DOHH2 (cell line): Measurements from ENCODE around the gene PSMA7.

ENCODE experiments used
- H3F3A ChIP-seq: fragments of 200-600 bp; sonication (generic), shearing (Covaris generic); 2 replicates; pipeline ENCODE4 v1.6.0; 2016; ENCODE audit warnings: antibody characterized with exemption, mild to moderate bottlenecking; ENCODE audit not compliant: control insufficient read depth, insufficient read depth
- H3K27ac ChIP-seq: fragments of 200-600 bp; sonication (generic); 2 replicates; pipeline ENCODE4 v1.5.1; 2014; ENCODE audit warnings: low read depth, mild to moderate bottlenecking, low read length, moderate library complexity
- H3K27me3 ChIP-seq: fragments of 200-600 bp; sonication (generic); 2 replicates; pipeline ENCODE4 v1.6.1; 2014; ENCODE audit warnings: mild to moderate bottlenecking, low read length, mixed read lengths; ENCODE audit not compliant: control insufficient read depth
- H3K36me3 ChIP-seq: fragments of 200-600 bp; sonication (generic); 2 replicates; pipeline ENCODE4 v1.6.1; 2014; ENCODE audit warnings: mild to moderate bottlenecking, low read length, moderate library complexity, mixed read lengths; ENCODE audit not compliant: control insufficient read depth
- H3K4me1 ChIP-seq: fragments of 200-600 bp; sonication (generic); 2 replicates; pipeline ENCODE4 v1.6.1; 2014; ENCODE audit warnings: mild to moderate bottlenecking, low read length, mixed read lengths; ENCODE audit not compliant: control insufficient read depth
- H3K4me2 ChIP-seq: fragments of 200-600 bp; sonication (generic); 2 replicates; pipeline ENCODE4 v1.6.0; 2014; ENCODE audit warnings: mild to moderate bottlenecking, low read length, moderate library complexity
- H3K4me3 ChIP-seq: fragments of 200-600 bp; sonication (generic); 2 replicates; pipeline ENCODE4 v1.5.1; 2014; ENCODE audit warnings: mild to moderate bottlenecking, low read length, mixed read lengths
- H3K79me2 ChIP-seq: fragments of 200-600 bp; sonication (generic); 2 replicates; pipeline ENCODE4 v1.6.1; 2014; ENCODE audit warnings: mild to moderate bottlenecking, low read length, mixed read lengths; ENCODE audit not compliant: control insufficient read depth
- H3K9me2 ChIP-seq: fragments of 200-600 bp; sonication (generic); replicated peaks from 2 replicates; pipeline ENCODE4 v1.6.1; 2014; ENCODE audit warnings: mild to moderate bottlenecking, low read length, mixed read lengths; ENCODE audit not compliant: control insufficient read depth
- H3K9me3 ChIP-seq: fragments of 200-600 bp; sonication (generic); 2 replicates; pipeline ENCODE4 v1.6.1; 2014; ENCODE audit warnings: antibody characterized with exemption, low read length, mixed read lengths; ENCODE audit not compliant: control insufficient read depth, insufficient read depth
- H4K20me1 ChIP-seq: fragments of 200-600 bp; sonication (generic); 2 replicates; pipeline ENCODE4 v1.6.0; 2014; ENCODE audit warnings: low read depth, mild to moderate bottlenecking, antibody characterized with exemption, low read length, moderate library complexity; ENCODE audit not compliant: control insufficient read depth, insufficient read depth
- EZH2phosphoT487 ChIP-seq: fragments of 200-600 bp; sonication (generic); IDR thresholded peaks from 2 replicates; pipeline ENCODE4 v1.6.1; 2017; ENCODE audit warnings: borderline replicate concordance, mild to moderate bottlenecking, antibody characterized with exemption, low read length, moderate library complexity, mixed read lengths
- TF ChIP-seq, protein P1 (sequence below): fragments of 200-600 bp; sonication (generic); IDR thresholded peaks from one replicate; pipeline ENCODE4 v1.5.1; 2014; ENCODE audit warnings: antibody characterized with exemption, mild to moderate bottlenecking, low read depth, low read length; ENCODE audit not compliant: poor library complexity, severe bottlenecking

PSMA7 gene

GRCh38 chr20:62129731-62130531 is 13.3 kb downstream of the PSMA7 start:
- Histone ChIP-seq H3K4me3 (peak overlapping the region; percentile 69), H3K9me3 (no peaks in the 10 kb centered on the region), H3K36me3 (peaks cover 97% of the 10 kb centered on the region), H3K9me2 (no peaks in the 10 kb centered on the region), H4K20me1 (no peaks in the 10 kb centered on the region), H3K27ac (peak overlapping the region; percentile 91), H3K4me2 (peak overlapping the region; percentile 87), H3K4me1 (peaks cover 37% of the 10 kb centered on the region), H3K79me2 (peaks cover 54% of the 10 kb centered on the region), H3F3A (peaks cover 23% of the 10 kb centered on the region), H3K27me3 (no peaks in the 10 kb centered on the region)
- TF ChIP-seq EZH2phosphoT487 = no peak
- TF ChIP-seq, protein P1, sequence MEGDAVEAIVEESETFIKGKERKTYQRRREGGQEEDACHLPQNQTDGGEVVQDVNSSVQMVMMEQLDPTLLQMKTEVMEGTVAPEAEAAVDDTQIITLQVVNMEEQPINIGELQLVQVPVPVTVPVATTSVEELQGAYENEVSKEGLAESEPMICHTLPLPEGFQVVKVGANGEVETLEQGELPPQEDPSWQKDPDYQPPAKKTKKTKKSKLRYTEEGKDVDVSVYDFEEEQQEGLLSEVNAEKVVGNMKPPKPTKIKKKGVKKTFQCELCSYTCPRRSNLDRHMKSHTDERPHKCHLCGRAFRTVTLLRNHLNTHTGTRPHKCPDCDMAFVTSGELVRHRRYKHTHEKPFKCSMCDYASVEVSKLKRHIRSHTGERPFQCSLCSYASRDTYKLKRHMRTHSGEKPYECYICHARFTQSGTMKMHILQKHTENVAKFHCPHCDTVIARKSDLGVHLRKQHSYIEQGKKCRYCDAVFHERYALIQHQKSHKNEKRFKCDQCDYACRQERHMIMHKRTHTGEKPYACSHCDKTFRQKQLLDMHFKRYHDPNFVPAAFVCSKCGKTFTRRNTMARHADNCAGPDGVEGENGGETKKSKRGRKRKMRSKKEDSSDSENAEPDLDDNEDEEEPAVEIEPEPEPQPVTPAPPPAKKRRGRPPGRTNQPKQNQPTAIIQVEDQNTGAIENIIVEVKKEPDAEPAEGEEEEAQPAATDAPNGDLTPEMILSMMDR = no peak

DNA sequence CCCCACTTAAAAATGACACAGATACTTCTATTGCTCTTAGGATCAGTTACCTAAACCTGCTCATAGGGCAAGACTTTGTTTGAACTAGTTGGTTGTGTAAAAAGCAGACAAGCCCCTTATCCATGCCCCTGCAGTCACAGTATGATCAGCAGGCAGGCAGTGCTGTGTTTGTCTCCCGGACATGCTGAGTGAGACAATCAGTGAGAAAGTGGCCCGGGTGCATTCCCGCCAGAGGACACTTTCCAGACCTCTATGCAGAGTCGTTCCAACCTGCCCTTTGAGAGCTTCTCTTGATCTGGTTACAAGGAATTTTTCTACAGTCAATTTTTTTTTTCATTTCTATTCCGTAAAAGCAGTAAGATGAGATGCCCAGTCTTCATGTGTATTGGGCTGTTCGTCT is 14.7 kb downstream of the PSMA7 start:
- H3K79me2 ChIP-seq = peaks cover 65% of the 10 kb centered on the region
- H3K36me3 ChIP-seq = peaks cover 97% of the 10 kb centered on the region

GRCh38 chr20:62127799-62128198 is 15.4 kb downstream of the PSMA7 start:
- peaks cover 94% of the 10 kb centered on the region for H3K36me3 ChIP-seq
- H3K79me2 ChIP-seq = peaks cover 72% of the 10 kb centered on the region
- peak overlapping the region; percentile 91; the same call in 1 of the 2 replicates for H3K27ac ChIP-seq

More for the DNA sequence above, 14.7 kb downstream of the PSMA7 start:
- no peaks in the 10 kb centered on the region for H3K9me2 ChIP-seq
- no peaks in the 10 kb centered on the region for H3K27me3 ChIP-seq
- H3K9me3 ChIP-seq = no peaks in the 10 kb centered on the region
- H3K4me3 ChIP-seq = peak overlapping the region; percentile 69; the same call in 1 of the 2 replicates
- peaks cover 17% of the 10 kb centered on the region for H3F3A ChIP-seq
- H4K20me1 ChIP-seq = peaks cover 9% of the 10 kb centered on the region
- peak overlapping the region; percentile 91 for H3K27ac ChIP-seq
- peaks cover 45% of the 10 kb centered on the region for H3K4me1 ChIP-seq
- peak overlapping the region; percentile 87; the same call in 1 of the 2 replicates for H3K4me2 ChIP-seq
- TF ChIP-seq, protein P1 = no peak
- no peak for TF ChIP-seq EZH2phosphoT487

More at GRCh38 chr20:62127799-62128198, 15.4 kb downstream of the PSMA7 start:
- Histone ChIP-seq H3K4me2 (0 out of 2 replicates have a peak overlapping the region, but pooled peaks have one; percentile 87), H3F3A (peaks cover 17% of the 10 kb centered on the region), H3K4me1 (peaks cover 49% of the 10 kb centered on the region), H3K9me3 (no peaks in the 10 kb centered on the region), H3K9me2 (no peaks in the 10 kb centered on the region), H3K4me3 (no peak overlapping the region), H4K20me1 (peaks cover 14% of the 10 kb centered on the region), H3K27me3 (no peaks in the 10 kb centered on the region)
- TF ChIP-seq EZH2phosphoT487 = no peak
- TF ChIP-seq, protein P1 = no peak
